ENCODE measurements around the gene CNDP2. TPM values are rescaled to one million over a fixed set of nuclear protein-coding genes. Genes with fewer than 3 reads are reported as not detected.

Gene CNDP2
- total RNA-seq, 2 experiments from 2014 or later: 121 to 136 TPM

GRCh38 chr18:74507927-74508326, 11.8 kb downstream of the CNDP2 start:
- Mint-ChIP-seq H3K36me3 (ENCODE audit: low read depth) (peaks cover 59% of the 10 kb centered on the region), H3K27me3 (no peaks in the 10 kb centered on the region), H3K4me3 (no peak overlapping the region), H3K27ac (no peak overlapping the region), H3K4me1 (ENCODE audit: low read depth) (peaks cover 2% of the 10 kb centered on the region), H3K9me3 (no peaks in the 10 kb centered on the region)
- intact Hi-C loops (cut with micrococcal nuclease): no loop called here
- ChIA-PET POLR2A (no interaction called here), CTCF (no interaction called here)
- no peak for ATAC-seq
- no peak for DNase-seq
- no peak for TF ChIP-seq CTCF (IDR thresholded peaks at IDR 0.05)

- Mint-ChIP-seq H3K9me3 (no peaks in the 10 kb centered on the region), H3K4me1 (ENCODE audit: low read depth) (peaks cover 2% of the 10 kb centered on the region), H3K36me3 (ENCODE audit: low read depth) (peaks cover 57% of the 10 kb centered on the region), H3K27me3 (no peaks in the 10 kb centered on the region), H3K4me3 (no peak overlapping the region), H3K27ac (no peak overlapping the region)
- ATAC-seq: no peak
- CTCF ChIA-PET: interaction anchor here (1.0 kb wide), 1 partner anchor 10 kb away, joined by 3 read pairs; no protein-coding TSS in a partner anchor
- intact Hi-C loops (cut with micrococcal nuclease): no loop called here
- DNase-seq: no peak
- TF ChIP-seq CTCF (IDR thresholded peaks at IDR 0.05): no peak
- POLR2A ChIA-PET: no interaction called here
Measured at GRCh38 chr18:74508366-74508765, 12.2 kb downstream of the CNDP2 start.

- Mint-ChIP-seq H3K27me3 (no peaks in the 10 kb centered on the region), H3K4me3 (no peak overlapping the region), H3K27ac (no peak overlapping the region), H3K36me3 (ENCODE audit: low read depth) (peaks cover 57% of the 10 kb centered on the region), H3K9me3 (no peaks in the 10 kb centered on the region), H3K4me1 (ENCODE audit: low read depth) (peaks cover 2% of the 10 kb centered on the region)
- TF ChIP-seq CTCF (IDR thresholded peaks at IDR 0.05): no peak
- intact Hi-C loops (cut with micrococcal nuclease): no loop called here
- CTCF ChIA-PET: interaction anchor here (1.0 kb wide), 1 partner anchor 10 kb away, joined by 3 read pairs; no protein-coding TSS in a partner anchor
- POLR2A ChIA-PET: no interaction called here
- ATAC-seq (no peak), DNase-seq (no peak)
Measured at GRCh38 chr18:74508821-74509225, 12.7 kb downstream of the CNDP2 start.

- ChIA-PET CTCF (no interaction called here), POLR2A (no interaction called here)
- Mint-ChIP-seq H3K27me3 (no peaks in the 10 kb centered on the region), H3K4me1 (ENCODE audit: low read depth) (no peaks in the 10 kb centered on the region), H3K36me3 (ENCODE audit: low read depth) (peaks cover 61% of the 10 kb centered on the region), H3K27ac (no peak overlapping the region), H3K4me3 (no peak overlapping the region), H3K9me3 (no peaks in the 10 kb centered on the region)
- TF ChIP-seq CTCF (IDR thresholded peaks at IDR 0.05): no peak
- DNase-seq (no peak), ATAC-seq (no peak)
- intact Hi-C loops (cut with micrococcal nuclease): no loop called here
Measured at GRCh38 chr18:74509856-74510769, 13.9 kb downstream of the CNDP2 start.

- no peak for TF ChIP-seq CTCF (IDR thresholded peaks at IDR 0.05)
- ChIA-PET POLR2A (no interaction called here), CTCF (no interaction called here)
- no peak overlapping the region for H3K27ac Mint-ChIP-seq
- H3K27me3 Mint-ChIP-seq: no peaks in the 10 kb centered on the region
- DNase-seq (no peak), ATAC-seq (no peak)
- H3K9me3 Mint-ChIP-seq: no peaks in the 10 kb centered on the region
- no peaks in the 10 kb centered on the region for H3K4me1 Mint-ChIP-seq (ENCODE audit: low read depth)
- H3K36me3 Mint-ChIP-seq (ENCODE audit: low read depth): peaks cover 60% of the 10 kb centered on the region
- intact Hi-C loops (cut with micrococcal nuclease): no loop called here
- no peak overlapping the region for H3K4me3 Mint-ChIP-seq
Measured at GRCh38 chr18:74510770-74511095, 14.6 kb downstream of the CNDP2 start.

All from activated CD8-positive, alpha-beta T cell treated with anti-CD3 and anti-CD28 coated beads for 36 hours (primary cell).